SK-N-SH (cell line): ENCODE data around the gene KRTAP5-11. TPM values are rescaled to one million over a fixed set of nuclear protein-coding genes. Genes with fewer than 3 reads are reported as not detected.

ENCODE experiments used
- CTCF ChIA-PET: fragments of 300-600, 350-600 bp; formaldehyde crosslinking; extraction: SDS; loops from one replicate; lab custom pipeline; 2021; lab: Yijun Ruan, JAX
- POLR2A ChIA-PET: fragments of 350-600 bp; sonication (Branson Sonifier 250); formaldehyde crosslinking; extraction: SDS; loops from one replicate; lab custom pipeline; 2020; ENCODE audit warnings: antibody characterized with exemption, inconsistent platforms; lab: Yijun Ruan, JAX
- DNase-seq: peaks from one replicate; pipeline ENCODE4 v3.0.0; 2012
- H2AFZ ChIP-seq: fragments of 200-600 bp; sonication (generic); 2 replicates; pipeline ENCODE4 v1.8.1; 2016; ENCODE audit warnings: antibody characterized with exemption, mild to moderate bottlenecking, low read depth
- H3F3A ChIP-seq: fragments of 200-600 bp; sonication (generic); replicated peaks from 2 replicates; pipeline ENCODE3; 2016; ENCODE audit warnings: antibody characterized with exemption, mild to moderate bottlenecking; ENCODE audit not compliant: insufficient read depth
- H3K27ac ChIP-seq, 2 experiments: fragments of 200-500 bp in 1 of 2; fragments of 200-600 bp in 1 of 2; sonication (Bioruptor generic) in 1 of 2; sonication (generic), shearing (Covaris generic) in 1 of 2; 2 replicates each; pipeline versions ENCODE4 v1.5.1 to v1.6.1; 2014 to 2016; ENCODE audit warnings: low read depth in 2 of 2, inconsistent platforms in 1 of 2, low read length in 1 of 2, mild to moderate bottlenecking in 1 of 2, mixed read lengths in 1 of 2
- H3K27me3 ChIP-seq: fragments of 200-600 bp; sonication (generic), shearing (Covaris generic); 2 replicates; pipeline ENCODE4 v1.6.1; 2016; ENCODE audit warnings: mixed run types; ENCODE audit not compliant: insufficient read depth
- H3K36me3 ChIP-seq, 2 experiments: fragments of 200-500 bp in 1 of 2; fragments of 200-600 bp in 1 of 2; sonication (Bioruptor generic) in 1 of 2; sonication (generic) in 1 of 2; replicated peaks in 1 of 2; 2 replicates each; pipeline versions ENCODE3 to v1.5.1; 2014 to 2016; ENCODE audit warnings: low read length in 1 of 2, mild to moderate bottlenecking in 1 of 2; ENCODE audit not compliant: insufficient read depth in 2 of 2, control insufficient read depth in 1 of 2
- H3K4me1 ChIP-seq, 2 experiments: fragments of 200-500 bp in 1 of 2; fragments of 200-600 bp in 1 of 2; sonication (Bioruptor generic) in 1 of 2; sonication (generic), shearing (Covaris generic) in 1 of 2; 2 replicates each; pipeline versions ENCODE4 v1.5.1 to v1.6.1; 2014 to 2016; ENCODE audit warnings: low read depth in 1 of 2, low read length in 1 of 2, mixed run types in 1 of 2; ENCODE audit not compliant: insufficient read depth in 2 of 2, control insufficient read depth in 1 of 2
- H3K4me2 ChIP-seq: fragments of 200-600 bp; sonication (generic), shearing (Covaris generic); 2 replicates; pipeline ENCODE4 v1.6.1; 2017; ENCODE audit warnings: mixed run types
- H3K4me3 ChIP-seq, 2 experiments: fragments of 200-500 bp in 1 of 2; fragments of 200-600 bp in 1 of 2; sonication (Bioruptor generic) in 1 of 2; sonication (generic), shearing (Covaris generic) in 1 of 2; 2 replicates each; pipeline versions ENCODE4 v1.5.1 to v1.8.1; 2014 to 2016; ENCODE audit warnings: low read depth in 2 of 2, inconsistent platforms in 1 of 2, low read length in 1 of 2, mild to moderate bottlenecking in 1 of 2, mixed read lengths in 1 of 2, moderate library complexity in 1 of 2
- H3K79me2 ChIP-seq: fragments of 200-600 bp; sonication (generic); 2 replicates; pipeline ENCODE4 v1.8.1; 2017; ENCODE audit warnings: mild to moderate bottlenecking; ENCODE audit not compliant: insufficient read depth
- H3K9ac ChIP-seq: fragments of 200-600 bp; sonication (generic); 2 replicates; pipeline ENCODE4 v1.6.1; 2017; ENCODE audit warnings: mixed run types
- H3K9me2 ChIP-seq: fragments of 200-600 bp; sonication (generic); 2 replicates; pipeline ENCODE4 v1.6.1; 2017; ENCODE audit warnings: mixed run types
- H3K9me3 ChIP-seq: fragments of 200-600 bp; sonication (generic); 2 replicates; pipeline ENCODE4 v1.6.1; 2017; ENCODE audit warnings: mixed run types, mild to moderate bottlenecking, moderate library complexity
- H4K20me1 ChIP-seq: fragments of 200-600 bp; sonication (generic); 2 replicates; pipeline ENCODE4 v1.6.1; 2017; ENCODE audit warnings: mild to moderate bottlenecking, mixed run types; ENCODE audit not compliant: insufficient read depth
- EZH2phosphoT487 ChIP-seq: fragments of 200-600 bp; sonication (generic); IDR thresholded peaks from 2 replicates; pipeline ENCODE4 v1.6.1; 2017; ENCODE audit warnings: low read depth, mixed run types, mild to moderate bottlenecking, antibody characterized with exemption, moderate library complexity, borderline replicate concordance
- FOSL2 ChIP-seq: IDR thresholded peaks from 2 replicates; pipeline ENCODE4 v1.4.0; 2012; ENCODE audit warnings: low read depth, mild to moderate bottlenecking, moderate library complexity, borderline replicate concordance
- FOXM1 ChIP-seq: IDR thresholded peaks from 2 replicates; pipeline ENCODE4 v1.4.0; 2012; ENCODE audit warnings: low read depth, mild to moderate bottlenecking
- JUND ChIP-seq: IDR thresholded peaks from 2 replicates; pipeline ENCODE4 v1.4.0; 2012
- MEF2A ChIP-seq: IDR thresholded peaks from 2 replicates; pipeline ENCODE4 v1.4.0; 2012; ENCODE audit warnings: low read depth, borderline replicate concordance
- MXI1 ChIP-seq: IDR thresholded peaks from 2 replicates; pipeline ENCODE4 v1.6.1; 2012; ENCODE audit warnings: mild to moderate bottlenecking, low read depth, low read length, improper control_type of control experiment
- NFIC ChIP-seq: IDR thresholded peaks from 2 replicates; pipeline ENCODE4 v1.4.0; 2012; ENCODE audit warnings: borderline replicate concordance
- NRF1 ChIP-seq: IDR thresholded peaks from 2 replicates; pipeline ENCODE4 v1.6.1; 2012; ENCODE audit warnings: low read depth, mild to moderate bottlenecking, low read length
- POLR2AphosphoS5 ChIP-seq: IDR thresholded peaks from 2 replicates; pipeline ENCODE4 v1.6.1; 2012; ENCODE audit warnings: low read depth, low read length
- RAD21 ChIP-seq: IDR thresholded peaks from 2 replicates; pipeline ENCODE4 v1.6.1; 2012; ENCODE audit warnings: mild to moderate bottlenecking, low read length
- SMC3 ChIP-seq: IDR thresholded peaks from 2 replicates; pipeline ENCODE4 v1.6.1; 2012; ENCODE audit warnings: low read depth, low read length, improper control_type of control experiment
- TCF12 ChIP-seq: IDR thresholded peaks from 2 replicates; pipeline ENCODE4 v1.4.0; 2012
- YY1 ChIP-seq: IDR thresholded peaks from 2 replicates; pipeline ENCODE4 v1.4.0; 2012; ENCODE audit warnings: low read depth, mild to moderate bottlenecking
- WGBS: methylation state at CpG from one replicate; pipeline ENCODE4 v1.1.6; 2017; ENCODE audit warnings: low lambda C conversion rate; 5-methylcytosine and 5-hydroxymethylcytosine counted together
- polyA plus RNA-seq, 3 experiments: library from polyadenylated mRNA; depleted of rRNA; stranded (reverse); fragments of >200 nt; gene quantifications; 2 replicates each; pipeline ENCODE4 v1.2.3, GENCODE V29; 2012
- TF ChIP-seq, protein P1 (sequence below): IDR thresholded peaks from 2 replicates; pipeline ENCODE4 v1.4.0; 2012; ENCODE audit warnings: low read depth, borderline replicate concordance
- TF ChIP-seq, protein P2 (sequence below): fragments of 200-600 bp; sonication (generic); IDR thresholded peaks from 2 replicates; pipeline ENCODE4 v1.6.1; 2017; ENCODE audit warnings: antibody characterized with exemption, mild to moderate bottlenecking, moderate library complexity

Gene KRTAP5-11
- polyA plus RNA-seq, 1 of the 3 experiments (the other 2 are of a cell fraction): not detected

DNA sequence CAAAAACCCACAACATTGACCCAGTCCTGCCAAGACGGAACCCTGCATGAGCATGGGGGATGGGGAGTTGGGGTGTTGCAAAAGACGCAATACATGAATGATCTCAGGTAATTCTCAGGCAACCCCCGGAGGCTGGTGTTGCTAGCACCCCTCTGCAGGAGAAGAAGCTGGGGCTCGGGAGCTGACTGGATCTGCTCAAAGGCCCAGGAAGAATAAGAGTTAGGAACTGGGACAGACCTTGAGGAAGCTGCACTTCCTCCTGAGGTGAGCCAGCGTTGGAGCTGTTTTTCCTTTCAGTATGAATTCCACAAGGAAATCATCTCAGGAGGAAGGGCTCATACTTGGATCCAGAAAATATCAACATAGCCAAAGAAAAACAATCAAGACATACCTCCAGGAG lies 34.6 kb downstream of the KRTAP5-11 start, which contains the start of gene KRTAP5-9:
Gene KRTAP5-9 (plus strand): TSS at position 301 of the 400 bp plus-strand sequence. CDS start 238 bp downstream, outside the sequence.
- Histone ChIP-seq H3K4me3 (no peak within 1 kb of the TSS), H3K4me1 (peaks cover 0 to 5% of the 10 kb centered on the region in 2 experiments; a peak in 1 of 4 replicates), H3F3A (no peaks in the 10 kb centered on the region), H3K27me3 (no peaks in the 10 kb centered on the region), H3K79me2 (no peaks in the 10 kb centered on the region), H3K9me2 (no peaks in the 10 kb centered on the region), H3K4me2 (no peak within 1 kb of the TSS), H2AFZ (no peak within 1 kb of the TSS), H4K20me1 (no peaks in the 10 kb centered on the region), H3K9me3 (no peaks in the 10 kb centered on the region), H3K36me3 (no peaks in the 10 kb centered on the region), H3K9ac (no peak within 1 kb of the TSS), H3K27ac (no peak within 1 kb of the TSS)
- no peak for DNase-seq
- TF ChIP-seq SMC3 (no peak), FOSL2 (no peak), JUND (no peak), RAD21 (no peak)
- TF ChIP-seq, protein P1, sequence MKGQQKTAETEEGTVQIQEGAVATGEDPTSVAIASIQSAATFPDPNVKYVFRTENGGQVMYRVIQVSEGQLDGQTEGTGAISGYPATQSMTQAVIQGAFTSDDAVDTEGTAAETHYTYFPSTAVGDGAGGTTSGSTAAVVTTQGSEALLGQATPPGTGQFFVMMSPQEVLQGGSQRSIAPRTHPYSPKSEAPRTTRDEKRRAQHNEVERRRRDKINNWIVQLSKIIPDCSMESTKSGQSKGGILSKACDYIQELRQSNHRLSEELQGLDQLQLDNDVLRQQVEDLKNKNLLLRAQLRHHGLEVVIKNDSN: no peak
- 52% methylated on average over 5 of the region's 5 CpGs for WGBS
- CTCF ChIA-PET: interaction anchor here (0.8 to 1.9 kb wide), 2 partner anchors 16 to 32 kb away, joined by 3 to 6 read pairs; no protein-coding TSS in a partner anchor
- POLR2A ChIA-PET: no interaction called here

DNA sequence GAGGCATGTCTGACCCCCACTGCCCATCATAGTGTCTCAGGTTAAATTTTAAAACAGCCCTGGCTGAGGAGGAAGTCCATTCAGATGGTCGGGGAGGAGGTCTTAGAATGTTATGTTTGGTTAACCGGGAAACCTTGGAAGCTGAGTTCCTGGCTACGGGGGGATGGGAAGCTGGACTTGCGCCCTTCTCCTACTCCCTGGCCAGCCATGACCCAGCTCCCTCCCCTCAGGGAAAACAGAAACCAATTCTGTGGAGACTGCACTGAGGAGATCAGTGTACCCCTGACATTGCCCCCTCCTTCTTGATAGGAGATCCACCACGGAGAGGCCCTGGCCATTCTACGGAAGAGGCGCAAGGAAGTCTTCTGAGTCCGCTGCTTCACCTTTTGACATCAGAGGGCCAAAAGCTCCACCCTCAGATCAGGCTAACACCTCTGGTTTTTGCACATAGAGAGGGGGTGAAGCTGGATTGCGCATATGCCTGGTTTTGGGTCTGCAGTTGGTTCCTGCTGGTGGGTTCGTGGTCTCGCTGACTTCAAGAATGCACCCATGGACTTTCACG lies 37.2 kb downstream of the KRTAP5-11 start:
- no peaks in the 10 kb centered on the region for H3F3A ChIP-seq
- H3K9me3 ChIP-seq: no peaks in the 10 kb centered on the region
- H3K27me3 ChIP-seq: no peaks in the 10 kb centered on the region
- H3K9me2 ChIP-seq: no peaks in the 10 kb centered on the region
- H3K4me1 ChIP-seq: peaks cover 0 to 10% of the 10 kb centered on the region in 2 experiments; a peak in 1 of 4 replicates
- no peak overlapping the region for H3K4me2 ChIP-seq
- WGBS: 68% methylated on average over 12 of the region's 12 CpGs
- no peaks in the 10 kb centered on the region for H3K36me3 ChIP-seq
- POLR2A ChIA-PET: no interaction called here
- no peak overlapping the region for H3K4me3 ChIP-seq
- TF ChIP-seq JUND (no peak), POLR2AphosphoS5 (no peak), TCF12 (no peak), MEF2A (no peak), MXI1 (no peak), NRF1 (no peak), NFIC (no peak), EZH2phosphoT487 (no peak), YY1 (no peak), FOXM1 (no peak)
- TF ChIP-seq, protein P1: no peak
- TF ChIP-seq, protein P2, sequence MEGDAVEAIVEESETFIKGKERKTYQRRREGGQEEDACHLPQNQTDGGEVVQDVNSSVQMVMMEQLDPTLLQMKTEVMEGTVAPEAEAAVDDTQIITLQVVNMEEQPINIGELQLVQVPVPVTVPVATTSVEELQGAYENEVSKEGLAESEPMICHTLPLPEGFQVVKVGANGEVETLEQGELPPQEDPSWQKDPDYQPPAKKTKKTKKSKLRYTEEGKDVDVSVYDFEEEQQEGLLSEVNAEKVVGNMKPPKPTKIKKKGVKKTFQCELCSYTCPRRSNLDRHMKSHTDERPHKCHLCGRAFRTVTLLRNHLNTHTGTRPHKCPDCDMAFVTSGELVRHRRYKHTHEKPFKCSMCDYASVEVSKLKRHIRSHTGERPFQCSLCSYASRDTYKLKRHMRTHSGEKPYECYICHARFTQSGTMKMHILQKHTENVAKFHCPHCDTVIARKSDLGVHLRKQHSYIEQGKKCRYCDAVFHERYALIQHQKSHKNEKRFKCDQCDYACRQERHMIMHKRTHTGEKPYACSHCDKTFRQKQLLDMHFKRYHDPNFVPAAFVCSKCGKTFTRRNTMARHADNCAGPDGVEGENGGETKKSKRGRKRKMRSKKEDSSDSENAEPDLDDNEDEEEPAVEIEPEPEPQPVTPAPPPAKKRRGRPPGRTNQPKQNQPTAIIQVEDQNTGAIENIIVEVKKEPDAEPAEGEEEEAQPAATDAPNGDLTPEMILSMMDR: no peak
- no peak for DNase-seq
- H3K79me2 ChIP-seq: no peaks in the 10 kb centered on the region
- H3K27ac ChIP-seq: no peak overlapping the region
- H3K9ac ChIP-seq: no peak overlapping the region
- no peaks in the 10 kb centered on the region for H4K20me1 ChIP-seq
- H2AFZ ChIP-seq: no peak overlapping the region
- CTCF ChIA-PET: interaction anchor here (1.0 to 2.0 kb wide), 3 partner anchors 18 to 35 kb away, joined by 3 to 7 read pairs (median 5); no protein-coding TSS in a partner anchor
